ENCODE measurements around the gene CYP1A2.
"Not testable (repeated sequence)": the region's sequence is repeated elsewhere in the genome, so short reads cannot be mapped to it uniquely, and the experiment has no call there.

The CYP1A2 gene, protein sequence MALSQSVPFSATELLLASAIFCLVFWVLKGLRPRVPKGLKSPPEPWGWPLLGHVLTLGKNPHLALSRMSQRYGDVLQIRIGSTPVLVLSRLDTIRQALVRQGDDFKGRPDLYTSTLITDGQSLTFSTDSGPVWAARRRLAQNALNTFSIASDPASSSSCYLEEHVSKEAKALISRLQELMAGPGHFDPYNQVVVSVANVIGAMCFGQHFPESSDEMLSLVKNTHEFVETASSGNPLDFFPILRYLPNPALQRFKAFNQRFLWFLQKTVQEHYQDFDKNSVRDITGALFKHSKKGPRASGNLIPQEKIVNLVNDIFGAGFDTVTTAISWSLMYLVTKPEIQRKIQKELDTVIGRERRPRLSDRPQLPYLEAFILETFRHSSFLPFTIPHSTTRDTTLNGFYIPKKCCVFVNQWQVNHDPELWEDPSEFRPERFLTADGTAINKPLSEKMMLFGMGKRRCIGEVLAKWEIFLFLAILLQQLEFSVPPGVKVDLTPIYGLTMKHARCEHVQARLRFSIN

DNA sequence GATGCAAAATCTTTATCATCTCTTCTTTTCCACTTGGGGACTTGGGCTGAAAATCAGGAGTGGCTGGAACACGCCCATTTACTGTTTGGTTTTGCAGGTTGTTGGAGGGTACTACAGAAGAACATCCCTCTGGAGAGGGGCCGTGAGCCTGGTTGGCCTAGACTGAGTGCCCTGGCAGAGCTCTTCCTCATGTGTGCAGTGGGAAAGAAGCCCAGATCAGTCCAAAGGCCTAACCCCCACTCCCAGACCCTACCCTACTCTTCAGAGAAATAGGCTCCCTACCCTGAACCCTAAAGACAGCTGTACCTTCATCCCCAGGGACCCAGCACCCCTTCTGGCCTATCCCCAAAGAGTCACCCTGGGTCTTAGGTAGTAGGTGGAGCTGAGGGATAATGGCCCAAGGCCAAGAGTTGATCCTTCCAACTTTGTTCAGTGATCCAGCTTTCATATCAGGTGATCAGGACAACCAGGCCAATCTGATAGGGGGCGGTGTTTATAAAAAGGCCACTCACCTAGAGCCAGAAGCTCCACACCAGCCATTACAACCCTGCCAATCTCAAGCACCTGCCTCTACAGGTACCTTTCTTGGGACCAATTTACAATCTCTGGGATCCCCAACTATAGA is at the start of gene CYP1A2:
Gene CYP1A2 (plus strand): TSS at position 524 of the 625 bp plus-strand sequence. CDS start 894 bp downstream, outside the sequence.
- DNase-seq, result no peak

DNA sequence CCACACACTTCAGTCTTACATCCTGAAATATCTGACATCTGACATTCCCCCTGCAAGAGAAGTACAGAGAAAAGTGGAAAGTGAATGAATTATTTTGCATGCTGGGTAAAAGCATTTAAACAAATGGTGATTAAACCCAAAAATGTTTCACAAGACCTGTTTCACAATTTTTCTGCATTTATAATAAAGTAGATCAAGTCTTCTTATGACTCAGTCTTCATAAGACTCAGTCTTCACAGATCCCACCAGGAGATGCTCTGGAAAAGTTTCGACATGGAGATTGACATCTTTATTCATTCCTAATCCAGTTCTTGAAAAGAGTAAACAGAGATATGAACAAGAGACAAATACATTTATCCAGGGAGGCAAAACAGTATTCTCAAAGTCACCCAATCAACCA is 39.6 kb upstream of the CYP1A2 start:
- no peak for DNase-seq

DNA sequence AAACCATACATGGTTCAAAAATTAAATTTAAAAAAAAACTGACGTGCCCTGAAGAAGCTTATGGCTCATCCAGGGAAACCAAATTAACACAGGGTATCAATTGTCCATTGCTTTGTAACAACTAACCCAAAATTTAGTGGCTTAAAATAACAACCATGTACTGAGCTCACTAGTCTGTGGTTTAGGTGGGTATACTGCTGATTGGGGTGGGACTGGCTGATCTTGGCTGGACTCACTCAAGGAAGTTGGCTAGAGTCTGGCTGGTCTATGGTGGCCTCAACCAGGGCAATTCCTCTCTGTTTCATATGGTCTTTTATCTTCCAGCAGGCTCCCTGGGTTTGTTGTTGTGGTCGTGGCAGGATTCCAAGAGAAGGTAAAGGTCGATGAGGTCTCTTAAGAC is 38.8 kb upstream of the CYP1A2 start:
- DNase-seq, result no peak

DNA sequence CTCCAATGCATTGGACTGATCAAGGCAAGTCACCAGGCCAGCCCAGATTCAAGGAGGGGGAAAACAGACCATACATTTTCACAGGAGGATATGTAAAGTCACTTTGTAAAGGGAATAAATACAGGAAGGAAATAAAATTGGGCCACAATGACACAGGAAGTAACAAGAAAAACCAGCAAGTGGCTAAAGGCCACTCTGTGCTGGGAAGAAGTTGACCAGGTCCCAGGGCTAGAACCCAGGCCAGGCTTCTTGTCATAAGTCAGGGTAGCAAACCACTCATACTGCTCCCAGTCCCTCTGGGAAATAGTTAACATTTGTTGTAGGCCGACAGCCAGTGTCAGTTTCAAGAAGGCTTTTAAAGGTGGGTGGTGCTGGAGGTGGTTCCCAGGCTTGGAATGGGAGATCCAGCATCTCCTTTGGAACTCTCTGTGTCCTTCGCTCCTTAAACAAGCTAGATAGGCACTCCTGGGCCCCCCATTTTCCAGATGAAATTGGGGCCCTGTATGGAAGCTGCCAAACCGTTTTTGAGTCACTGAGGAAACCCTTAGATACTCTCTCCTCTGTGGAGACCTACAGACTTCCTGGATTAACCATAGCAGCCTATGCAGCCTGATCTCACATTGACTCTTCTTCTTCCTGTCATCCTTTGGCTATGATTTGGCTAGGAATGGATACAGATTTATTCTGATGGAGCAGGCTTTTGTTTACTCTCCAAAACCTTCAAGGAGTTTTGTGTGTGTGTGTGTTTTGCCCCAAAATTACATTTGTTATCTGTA is 38.1 kb upstream of the CYP1A2 start:
- no peak for DNase-seq

DNA sequence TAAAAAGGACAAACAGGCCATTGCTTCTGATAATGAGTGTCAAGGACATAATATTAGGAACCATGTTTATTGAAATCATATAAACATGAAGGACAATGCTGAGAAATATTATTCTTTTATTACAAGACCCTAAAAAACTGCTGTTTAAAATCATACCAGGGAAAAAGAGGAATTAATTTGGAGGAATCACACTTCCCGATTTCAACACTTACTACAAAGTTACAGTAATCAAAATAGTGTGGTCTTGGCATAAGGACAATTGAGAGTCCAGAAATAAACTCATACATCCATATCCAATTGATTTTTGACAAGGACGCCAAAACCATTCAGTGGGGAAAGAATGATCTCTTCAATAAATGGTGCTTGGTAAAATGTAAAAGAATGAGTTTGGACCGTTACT is 36.3 kb upstream of the CYP1A2 start:
- DNase-seq, result no peak

DNA sequence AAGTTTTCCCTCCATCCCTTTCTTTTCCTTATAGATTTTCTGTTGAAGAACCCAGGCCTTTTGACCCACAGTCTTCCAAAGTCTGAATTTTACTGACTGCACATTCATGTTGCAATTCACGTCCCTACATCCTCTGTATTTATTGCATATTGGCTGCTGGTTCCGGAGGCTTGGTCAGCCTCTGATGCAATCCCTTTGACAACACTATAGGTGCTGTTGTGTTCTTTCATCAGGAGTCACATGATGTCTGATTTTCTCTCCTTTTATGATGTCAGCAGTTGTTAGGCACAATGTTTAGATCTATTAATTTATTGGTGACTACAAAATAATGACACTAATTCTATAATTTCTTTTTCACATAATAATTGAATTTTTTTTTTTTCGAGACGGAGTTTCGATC is 32.0 kb upstream of the CYP1A2 start:
- DNase-seq, result no peak

DNA sequence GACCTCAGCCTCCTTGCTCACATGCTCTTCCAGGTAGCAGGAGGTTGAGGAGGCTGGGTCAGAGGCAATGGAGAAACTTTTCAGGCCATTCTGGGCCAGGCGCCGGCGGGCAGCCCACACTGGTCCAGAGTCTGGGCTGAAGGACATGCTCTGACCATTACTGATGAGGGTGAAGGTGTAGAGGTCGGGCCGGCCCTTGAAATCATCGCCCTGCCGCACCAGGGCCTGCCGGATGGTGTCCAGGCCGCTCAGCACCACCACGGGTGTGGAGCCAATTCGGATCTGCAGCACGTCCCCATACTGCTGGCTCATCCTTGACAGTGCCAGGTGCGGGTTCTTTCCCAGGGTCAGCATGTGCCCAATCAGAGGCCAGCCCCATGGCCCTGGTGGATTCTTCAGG is 26.1 kb upstream of the CYP1A2 start:
- no peak for DNase-seq

DNA sequence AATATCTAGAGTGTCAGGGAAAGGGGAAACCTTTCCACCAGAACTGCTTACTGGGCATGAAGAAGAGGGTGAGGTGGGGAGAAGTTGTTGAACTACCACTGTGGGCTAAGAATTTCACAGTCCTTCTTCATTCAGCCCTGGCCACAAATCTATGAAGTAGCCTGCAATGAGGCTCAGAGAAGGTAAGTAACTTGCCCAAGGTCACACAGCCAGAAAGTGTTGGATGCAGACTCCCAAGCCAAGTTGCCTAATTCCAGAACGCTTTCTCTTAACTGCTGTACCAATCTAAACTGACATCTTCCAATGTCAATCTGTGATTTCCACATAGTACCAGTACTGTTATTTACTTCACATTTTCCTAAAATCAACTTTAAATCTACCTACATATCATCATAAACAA is 25.5 kb upstream of the CYP1A2 start:
- DNase-seq, result no peak

DNA sequence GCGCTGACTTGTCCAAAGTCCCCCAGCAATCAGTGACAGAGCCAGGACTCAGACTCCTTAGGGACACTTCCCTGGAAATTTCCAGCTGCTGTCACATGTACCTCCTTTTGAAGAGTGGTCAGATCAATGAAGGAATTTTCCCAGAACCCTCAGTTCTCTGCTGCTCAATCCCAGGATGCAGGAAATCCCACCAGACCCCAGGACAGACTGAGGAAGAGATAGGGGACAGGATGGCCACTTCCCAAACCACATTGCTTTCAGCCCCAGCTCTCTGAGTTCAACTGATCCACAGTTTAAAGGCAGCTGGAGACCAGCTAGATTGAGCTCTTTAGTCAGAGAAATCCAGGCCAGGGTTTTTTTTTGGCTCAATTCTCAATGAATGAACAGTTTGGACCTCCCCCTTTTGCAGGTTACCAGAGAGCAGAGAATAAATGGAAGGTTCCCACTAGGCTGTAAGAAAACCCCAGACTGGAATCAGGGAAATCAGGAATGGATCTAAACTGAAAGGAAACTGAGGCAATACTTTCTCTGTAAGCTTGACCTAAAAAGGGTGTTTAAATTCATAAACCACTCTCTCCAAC is 24.8 kb upstream of the CYP1A2 start:
- DNase-seq, result peak; percentile 10

DNA sequence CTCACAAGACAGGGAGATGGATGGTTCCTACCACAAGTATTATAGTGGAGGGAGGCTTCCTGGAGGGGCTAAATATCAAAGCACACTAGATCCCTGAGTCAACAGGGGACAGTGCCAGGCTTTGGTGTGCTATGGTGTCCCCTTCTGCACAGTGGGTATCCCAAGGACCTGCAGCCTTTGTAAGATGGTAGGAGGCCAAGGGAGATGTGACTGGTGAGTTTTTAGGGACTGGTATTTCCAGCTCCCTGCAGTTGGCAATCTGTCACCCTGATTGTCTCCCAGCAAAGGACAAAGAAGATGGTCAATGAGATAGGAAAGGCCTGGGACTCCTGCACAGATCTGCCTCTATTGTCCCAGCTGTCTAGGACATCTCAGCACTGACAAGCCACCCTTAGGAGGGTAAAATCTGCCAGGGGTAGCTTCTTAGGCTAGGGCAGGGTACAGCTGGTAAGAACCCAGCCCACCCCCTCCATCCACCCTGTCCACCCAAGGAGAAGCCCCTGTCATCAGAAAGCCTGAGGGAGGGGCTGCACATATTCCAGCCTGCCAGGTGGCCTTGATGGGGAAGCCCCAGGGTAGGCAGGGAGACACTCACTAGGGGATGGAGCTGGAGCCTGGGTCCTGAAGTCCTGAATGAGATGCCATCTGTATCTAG is 23.9 kb upstream of the CYP1A2 start:
- DNase-seq, result no peak

DNA sequence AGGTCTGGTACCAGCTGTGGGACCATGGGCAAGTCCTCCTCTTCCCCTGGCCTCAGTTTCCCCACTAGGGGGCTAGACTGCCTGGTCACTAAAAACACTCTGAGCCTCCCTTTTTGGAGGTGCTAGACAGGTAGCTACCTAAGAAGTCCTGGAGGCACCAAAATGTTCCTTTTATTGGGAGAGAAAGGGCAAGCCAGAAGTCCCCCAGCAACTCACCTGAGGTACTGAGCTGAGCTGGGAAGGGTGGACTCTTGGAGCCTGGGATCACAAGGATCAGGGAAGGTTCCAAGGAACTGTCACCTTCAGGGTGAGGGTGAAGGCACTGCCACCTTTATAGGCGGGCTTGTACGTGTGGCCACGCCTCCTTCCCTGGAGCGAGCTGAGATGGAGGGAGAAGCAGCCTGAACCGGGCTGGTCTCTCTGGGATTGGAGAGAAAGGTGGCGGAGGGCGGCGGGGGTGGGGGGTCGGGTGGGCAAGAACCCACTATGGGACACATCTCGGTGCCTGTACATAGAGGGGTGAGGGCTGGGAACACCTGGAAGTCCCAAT is 23.3 kb upstream of the CYP1A2 start, which contains the start of gene CYP1A1:
Gene CYP1A1 (minus strand): TSS at position 304 of the 550 bp plus-strand sequence. CDS start 2,431 bp downstream, outside the sequence.
- DNase-seq, result no peak

DNA sequence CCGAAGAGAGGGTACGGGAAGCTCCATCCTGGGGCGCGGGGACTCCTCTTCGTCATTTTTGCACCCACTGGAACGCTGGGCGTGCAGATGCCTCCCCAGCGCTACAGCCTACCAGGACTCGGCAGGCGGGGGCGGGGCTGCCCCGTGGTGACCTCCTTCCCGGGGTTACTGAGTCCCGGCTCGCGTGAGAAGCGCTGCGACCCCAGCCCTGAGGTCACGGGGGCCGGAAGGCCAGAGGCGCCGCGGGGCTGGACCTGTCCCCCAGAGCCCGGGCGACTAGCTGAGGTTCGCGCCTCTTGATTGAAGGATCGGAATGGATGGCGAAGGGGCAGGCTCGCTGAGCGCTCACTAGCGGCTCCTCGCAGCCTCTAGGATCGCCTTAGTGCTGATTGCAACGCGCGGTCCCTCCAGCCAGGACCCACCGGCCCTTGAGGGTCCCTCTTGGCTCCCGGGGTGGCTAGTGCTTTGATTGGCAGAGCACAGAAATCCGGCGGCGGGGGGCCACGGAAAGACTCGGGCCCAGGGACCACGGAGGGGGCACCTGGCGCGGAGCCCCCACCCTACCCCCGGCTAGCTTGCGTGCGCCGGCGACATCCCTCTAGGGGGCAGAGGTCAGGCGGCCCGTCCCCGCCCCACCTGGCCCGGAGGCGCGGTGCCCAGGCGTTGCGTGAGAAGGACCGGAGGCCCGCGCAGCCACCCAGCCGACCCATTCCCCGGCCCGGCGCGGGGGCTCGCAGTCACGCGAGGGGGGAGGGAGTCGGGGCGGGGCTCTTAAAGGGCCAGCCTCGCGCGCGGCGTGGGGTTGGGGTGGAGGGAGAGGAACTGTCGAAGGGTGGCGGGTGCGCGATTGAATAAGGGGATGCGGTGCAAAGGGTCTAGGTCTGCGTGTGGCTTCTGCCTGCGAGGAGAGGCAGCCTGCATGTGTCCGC is 22.5 kb upstream of the CYP1A2 start:
- no peak for DNase-seq

DNA sequence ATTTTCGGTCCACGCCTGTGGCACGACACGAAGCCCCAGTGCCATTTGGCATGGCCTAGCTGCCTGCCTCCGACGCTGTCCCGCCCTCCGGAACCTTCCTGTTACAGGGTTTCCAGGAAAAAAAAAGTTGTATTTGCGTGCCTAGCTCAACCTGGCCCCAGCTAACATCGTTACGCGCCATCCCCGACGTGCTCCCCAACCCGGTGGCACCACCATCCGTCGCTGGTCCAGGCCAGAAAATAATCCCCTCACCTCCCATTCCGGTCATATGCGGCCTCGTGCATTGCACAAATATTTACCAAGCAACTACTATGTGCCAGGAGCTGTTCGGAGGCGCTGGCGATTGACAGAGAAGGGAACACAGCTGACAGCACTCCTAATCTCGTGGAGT is 21.9 kb upstream of the CYP1A2 start:
- DNase-seq, result no peak

DNA sequence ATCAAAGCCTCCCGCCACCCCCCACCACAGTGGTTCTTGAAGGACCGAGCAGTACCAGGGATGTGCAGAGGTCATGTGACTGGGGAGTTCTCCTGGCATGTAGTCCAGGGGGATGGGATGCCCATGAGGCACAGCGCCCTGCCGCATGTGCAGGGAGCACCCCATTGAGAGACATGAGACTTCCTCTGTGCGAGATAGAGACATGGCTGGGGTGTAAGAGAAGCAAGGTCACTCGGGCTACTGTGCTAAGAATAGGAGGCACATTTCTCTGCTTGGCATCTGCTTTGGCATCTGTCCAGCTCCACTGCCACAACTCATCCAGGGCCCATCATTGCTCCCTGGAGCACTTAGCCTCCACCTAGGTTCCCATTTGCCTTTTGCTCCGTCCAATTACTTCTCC is 20.9 kb upstream of the CYP1A2 start:
- no peak for DNase-seq

DNA sequence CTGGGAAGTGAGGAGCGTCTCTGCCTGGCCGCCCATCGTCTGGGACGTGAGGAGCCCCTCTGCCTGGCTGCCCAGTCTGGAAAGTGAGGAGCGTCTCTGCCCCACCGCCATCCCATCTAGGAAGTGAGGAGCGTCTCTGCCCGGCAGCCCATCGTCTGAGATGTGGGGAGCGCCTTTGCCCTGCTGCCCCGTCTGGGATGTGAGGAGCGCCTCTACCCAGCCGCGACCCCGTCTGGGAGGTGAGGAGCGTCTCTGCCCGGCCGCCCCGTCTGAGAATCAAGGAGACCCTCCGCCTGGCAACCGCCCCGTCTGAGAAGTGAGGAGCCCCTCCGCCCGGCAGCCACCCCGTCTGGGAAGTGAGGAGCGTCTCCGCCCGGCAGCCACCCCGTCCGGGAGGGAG is 19.9 kb upstream of the CYP1A2 start:
- not testable (repeated sequence) for DNase-seq

DNA sequence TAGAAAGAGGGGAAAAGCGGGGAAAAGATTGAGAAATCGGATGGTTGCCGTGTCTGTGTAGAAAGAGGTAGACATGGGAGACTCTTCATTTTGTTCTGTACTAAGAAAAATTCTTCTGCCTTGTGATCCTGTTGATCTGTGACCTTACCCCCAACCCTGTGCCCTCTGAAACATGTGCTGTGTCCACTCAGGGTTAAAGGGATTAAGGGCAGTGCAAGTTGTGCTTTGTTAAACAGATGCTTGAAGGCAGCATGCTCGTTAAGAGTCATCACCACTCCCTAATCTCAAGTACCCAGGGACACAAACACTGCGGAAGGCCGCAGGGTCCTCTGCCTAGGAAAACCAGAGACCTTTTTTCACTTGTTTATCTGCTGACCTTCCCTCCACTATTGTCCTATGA is 19.3 kb upstream of the CYP1A2 start:
- not testable (repeated sequence) for DNase-seq

DNA sequence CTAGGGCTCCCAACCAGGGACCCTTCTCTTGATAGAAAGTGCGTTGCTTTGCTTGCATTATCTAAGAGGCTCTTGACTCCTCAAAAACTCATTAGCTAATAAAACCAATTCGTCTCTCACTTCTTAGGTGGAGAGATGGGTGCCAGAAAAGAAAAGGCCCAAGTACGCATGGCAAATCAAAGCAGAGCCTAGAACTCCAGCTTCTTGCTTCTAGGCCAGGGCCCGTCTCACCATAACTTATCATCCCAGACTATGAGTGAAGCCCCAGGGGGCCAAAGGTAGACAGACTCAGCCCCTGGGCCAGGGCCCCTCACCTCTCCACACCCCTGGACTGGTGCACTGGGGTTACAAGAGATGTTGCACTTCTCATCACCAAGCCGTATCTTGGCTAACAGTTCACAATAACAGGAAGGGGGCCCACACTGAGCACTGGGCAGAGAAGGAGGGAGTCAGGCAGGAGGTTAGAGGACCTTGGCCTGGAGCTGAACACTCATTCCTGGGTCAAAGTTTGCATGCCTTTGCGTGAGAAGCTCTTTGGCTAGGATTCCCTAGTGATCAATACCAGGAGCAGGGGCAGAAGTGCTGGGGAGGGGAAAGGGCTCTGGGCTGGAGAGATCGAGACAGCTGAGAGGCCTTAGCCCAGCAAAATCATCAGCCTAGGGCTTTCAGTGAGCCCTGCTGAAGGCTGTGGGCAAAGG is 17.9 kb upstream of the CYP1A2 start:
- no peak for DNase-seq

DNA sequence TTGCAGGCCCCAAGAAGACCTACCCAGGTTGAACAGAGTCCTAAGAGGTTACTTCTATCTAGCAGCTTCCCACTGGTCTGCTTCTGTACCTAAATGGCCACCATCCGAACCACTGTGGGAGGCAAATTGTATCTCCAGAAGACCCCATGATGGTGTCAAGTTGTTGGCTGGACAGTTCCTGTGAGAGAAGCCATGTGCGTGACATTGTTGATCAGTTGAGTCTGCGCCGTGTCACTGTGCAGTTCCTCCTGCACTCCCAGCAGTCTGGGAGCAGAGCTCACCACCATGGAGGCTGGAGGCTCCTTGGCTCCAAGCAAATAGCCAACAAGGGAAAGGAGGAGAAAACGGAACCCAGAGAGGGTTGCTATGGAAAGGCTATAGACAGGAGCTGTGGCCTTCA is 15.8 kb upstream of the CYP1A2 start:
- DNase-seq, result no peak

DNA sequence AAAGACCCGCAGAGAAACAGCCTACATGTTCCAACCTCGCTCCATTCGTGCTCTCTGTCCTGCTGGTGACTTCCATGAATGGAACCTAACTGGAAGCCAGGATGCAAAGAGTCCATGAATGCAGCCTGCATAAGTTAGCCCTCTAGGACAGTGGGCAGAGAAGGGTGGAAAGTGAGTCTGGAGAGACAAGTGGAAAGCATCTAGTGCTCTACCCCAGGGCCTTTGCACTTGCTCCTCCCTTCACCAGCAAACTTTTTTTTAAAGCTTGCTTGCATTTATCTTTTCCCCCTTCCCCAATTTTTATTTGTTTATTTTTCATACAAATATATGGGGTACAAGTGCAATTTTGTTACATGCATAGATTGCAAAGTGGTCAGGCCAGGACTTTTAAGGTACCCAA is 15.4 kb upstream of the CYP1A2 start:
- DNase-seq, result no peak

DNA sequence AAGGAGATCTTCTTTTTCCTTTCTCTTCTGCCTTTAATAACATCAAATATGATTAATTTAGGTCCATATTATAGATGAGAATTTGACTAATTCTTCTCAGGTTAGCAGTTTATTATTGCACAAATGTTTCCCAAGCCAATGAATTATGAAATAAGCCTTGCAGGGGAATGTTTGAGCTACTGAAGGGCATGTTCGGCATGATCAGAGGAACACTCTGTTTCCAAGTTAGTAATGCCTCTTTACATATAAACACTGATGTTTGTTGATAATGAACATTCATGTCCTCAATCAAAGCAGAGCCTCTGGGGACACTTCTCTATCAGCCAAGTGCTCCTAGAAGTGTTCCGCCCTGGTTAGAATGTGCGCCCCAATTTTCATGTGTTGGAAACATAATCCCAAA is 13.3 kb upstream of the CYP1A2 start:
- DNase-seq, result no peak
